Measurements from ENCODE around the gene PRKN. TPM values are rescaled to one million over a fixed set of nuclear protein-coding genes. Genes with fewer than 3 reads are reported as not detected.

PRKN gene
- total RNA-seq, 2 donors from 2014 or later = 3.3 to 4.8 TPM

DNA sequence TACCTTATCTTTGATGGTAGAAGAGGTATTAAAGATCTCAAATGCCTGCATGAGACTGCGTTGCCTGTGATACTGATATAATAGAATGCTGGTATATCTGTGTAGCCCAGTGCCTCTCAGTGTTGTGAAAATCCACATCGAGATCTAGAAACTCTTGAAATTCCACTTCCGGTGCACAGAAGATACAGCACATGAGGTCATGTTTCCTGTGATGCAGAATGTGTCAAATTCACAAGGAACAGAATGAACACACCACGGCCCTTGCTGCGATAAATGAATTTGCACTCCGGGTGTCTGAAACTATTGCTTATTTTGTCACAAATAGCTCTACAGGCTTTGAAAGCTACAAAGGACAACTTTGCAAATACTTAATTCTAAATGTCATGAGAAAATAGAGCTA is 765.8 kb downstream of the PRKN start:
- Mint-ChIP-seq H3K27ac (no peak overlapping the region), H3K27me3 (ENCODE audit: insufficient read depth) (peaks cover 21% of the 10 kb centered on the region), H3K4me1 (peaks cover 36% of the 10 kb centered on the region), H3K4me3 (no peak overlapping the region), H3K9me3 (no peaks in the 10 kb centered on the region), H3K36me3 (ENCODE audit: low read depth) (no peaks in the 10 kb centered on the region)
- no peaks in the 10 kb centered on the region for H3K9me3 ChIP-seq (ENCODE audit: control insufficient read depth, low read length)
- H3K27me3 ChIP-seq (ENCODE audit: control insufficient read depth, insufficient read depth, low read length, poor library complexity, severe bottlenecking) = peaks cover 14% of the 10 kb centered on the region
- H3K9ac ChIP-seq (ENCODE audit: extremely low read depth, low read length, poor library complexity, severe bottlenecking) = no peak overlapping the region
- H3K4me1 ChIP-seq (ENCODE audit: control insufficient read depth, insufficient read depth, low read length) = peaks cover 11% of the 10 kb centered on the region
- H3K27ac ChIP-seq (ENCODE audit: low read depth, low read length) = no peak overlapping the region
- WGBS, 2 experiments (ENCODE audit: insufficient coverage in 1 of 2, insufficient read length in 1 of 2) = 76 to 92% methylated on average over 5 to 6 of the region's 6 CpGs
- no peak overlapping the region for H3K4me3 ChIP-seq (ENCODE audit: low read length)
- no peaks in the 10 kb centered on the region for H3K36me3 ChIP-seq (ENCODE audit: control insufficient read depth, insufficient read depth, low read length)
- DNase-seq = no peak
- TF ChIP-seq, protein P1, sequence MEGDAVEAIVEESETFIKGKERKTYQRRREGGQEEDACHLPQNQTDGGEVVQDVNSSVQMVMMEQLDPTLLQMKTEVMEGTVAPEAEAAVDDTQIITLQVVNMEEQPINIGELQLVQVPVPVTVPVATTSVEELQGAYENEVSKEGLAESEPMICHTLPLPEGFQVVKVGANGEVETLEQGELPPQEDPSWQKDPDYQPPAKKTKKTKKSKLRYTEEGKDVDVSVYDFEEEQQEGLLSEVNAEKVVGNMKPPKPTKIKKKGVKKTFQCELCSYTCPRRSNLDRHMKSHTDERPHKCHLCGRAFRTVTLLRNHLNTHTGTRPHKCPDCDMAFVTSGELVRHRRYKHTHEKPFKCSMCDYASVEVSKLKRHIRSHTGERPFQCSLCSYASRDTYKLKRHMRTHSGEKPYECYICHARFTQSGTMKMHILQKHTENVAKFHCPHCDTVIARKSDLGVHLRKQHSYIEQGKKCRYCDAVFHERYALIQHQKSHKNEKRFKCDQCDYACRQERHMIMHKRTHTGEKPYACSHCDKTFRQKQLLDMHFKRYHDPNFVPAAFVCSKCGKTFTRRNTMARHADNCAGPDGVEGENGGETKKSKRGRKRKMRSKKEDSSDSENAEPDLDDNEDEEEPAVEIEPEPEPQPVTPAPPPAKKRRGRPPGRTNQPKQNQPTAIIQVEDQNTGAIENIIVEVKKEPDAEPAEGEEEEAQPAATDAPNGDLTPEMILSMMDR (conservative IDR thresholded peaks at IDR 0.05) = no peak

DNA sequence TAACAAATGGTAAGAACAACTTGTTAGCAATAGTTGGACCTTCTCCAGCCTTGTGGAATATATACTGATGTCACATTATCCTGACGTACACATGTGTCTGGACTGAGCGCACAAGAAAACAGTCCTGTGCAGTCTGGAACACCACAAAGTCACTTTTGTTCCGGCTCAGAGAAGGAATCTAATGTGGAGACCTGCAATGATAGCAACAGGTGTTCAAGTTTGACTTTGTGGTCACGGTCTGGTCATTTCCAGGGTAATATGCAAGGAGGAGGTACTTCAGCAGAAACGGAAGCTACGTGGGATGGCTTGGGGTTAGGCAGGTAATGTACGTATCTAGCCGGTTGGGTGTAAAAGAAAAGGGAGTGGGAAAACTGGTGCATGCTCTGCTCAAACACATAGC is 766.5 kb downstream of the PRKN start:
- H3K4me1 ChIP-seq (ENCODE audit: control insufficient read depth, insufficient read depth, low read length) = peaks cover 11% of the 10 kb centered on the region
- no peak for DNase-seq
- WGBS, 2 experiments (ENCODE audit: insufficient coverage in 1 of 2, insufficient read length in 1 of 2) = 85 to 91% methylated on average over 8 of the region's 8 CpGs
- TF ChIP-seq, protein P1 (conservative IDR thresholded peaks at IDR 0.05) = no peak
- H3K9me3 ChIP-seq (ENCODE audit: control insufficient read depth, low read length) = no peaks in the 10 kb centered on the region
- peaks cover 14% of the 10 kb centered on the region for H3K27me3 ChIP-seq (ENCODE audit: control insufficient read depth, insufficient read depth, low read length, poor library complexity, severe bottlenecking)
- no peak overlapping the region for H3K27ac Mint-ChIP-seq
- H3K4me1 Mint-ChIP-seq = peaks cover 36% of the 10 kb centered on the region
- no peak overlapping the region for H3K9ac ChIP-seq (ENCODE audit: extremely low read depth, low read length, poor library complexity, severe bottlenecking)
- H3K4me3 Mint-ChIP-seq = no peak overlapping the region
- H3K27me3 Mint-ChIP-seq (ENCODE audit: insufficient read depth) = peaks cover 21% of the 10 kb centered on the region
- no peaks in the 10 kb centered on the region for H3K36me3 Mint-ChIP-seq (ENCODE audit: low read depth)
- H3K27ac ChIP-seq (ENCODE audit: low read depth, low read length) = no peak overlapping the region
- no peaks in the 10 kb centered on the region for H3K36me3 ChIP-seq (ENCODE audit: control insufficient read depth, insufficient read depth, low read length)
- H3K9me3 Mint-ChIP-seq = no peaks in the 10 kb centered on the region
- H3K4me3 ChIP-seq (ENCODE audit: low read length) = no peak overlapping the region

DNA sequence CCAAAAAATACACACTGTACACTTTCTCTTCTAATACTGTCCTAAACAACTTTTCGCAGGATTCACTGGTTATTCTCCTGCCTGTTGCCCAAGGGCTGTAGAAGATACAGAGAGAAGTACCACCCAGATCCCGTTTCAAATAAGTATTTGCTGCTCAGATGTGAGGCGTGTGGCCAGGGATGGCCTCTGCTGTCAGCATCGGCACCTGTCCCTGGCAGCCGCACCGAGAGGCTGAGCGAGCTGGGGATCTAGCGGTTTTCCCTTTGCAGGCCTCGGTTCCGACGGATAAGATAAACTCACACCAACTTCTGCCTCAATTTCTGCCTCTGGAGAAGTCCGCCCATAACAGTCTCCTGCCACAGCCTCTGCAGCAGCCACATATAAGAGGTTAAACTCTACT is 768.5 kb downstream of the PRKN start:
- H3K4me1 Mint-ChIP-seq = peaks cover 20% of the 10 kb centered on the region
- Histone ChIP-seq H3K27me3 (ENCODE audit: control insufficient read depth, insufficient read depth, low read length, poor library complexity, severe bottlenecking) (peaks cover 14% of the 10 kb centered on the region), H3K36me3 (ENCODE audit: control insufficient read depth, insufficient read depth, low read length) (no peaks in the 10 kb centered on the region), H3K9ac (ENCODE audit: extremely low read depth, low read length, poor library complexity, severe bottlenecking) (no peak overlapping the region), H3K4me1 (ENCODE audit: control insufficient read depth, insufficient read depth, low read length) (no peaks in the 10 kb centered on the region), H3K4me3 (ENCODE audit: low read length) (no peak overlapping the region), H3K27ac (ENCODE audit: low read depth, low read length) (no peak overlapping the region), H3K9me3 (ENCODE audit: control insufficient read depth, low read length) (no peaks in the 10 kb centered on the region)
- WGBS, 2 experiments (ENCODE audit: insufficient coverage in 1 of 2, insufficient read length in 1 of 2) = 91 to 92% methylated on average over 8 to 12 of the region's 12 CpGs
- H3K9me3 Mint-ChIP-seq = no peaks in the 10 kb centered on the region
- TF ChIP-seq, protein P1 (conservative IDR thresholded peaks at IDR 0.05) = no peak
- H3K4me3 Mint-ChIP-seq = no peak overlapping the region
- H3K27ac Mint-ChIP-seq = no peak overlapping the region
- peaks cover 21% of the 10 kb centered on the region for H3K27me3 Mint-ChIP-seq (ENCODE audit: insufficient read depth)
- no peaks in the 10 kb centered on the region for H3K36me3 Mint-ChIP-seq (ENCODE audit: low read depth)
- no peak for DNase-seq

Data from endodermal cell (in vitro differentiated cells).